GM19193 (cell line): ENCODE measurements around the gene ATMIN.
A peak's percentile ranks its signal among the peaks of the same experiment; 100 is the strongest.

ENCODE experiments used
- POLR2A ChIP-seq: IDR thresholded peaks from 4 replicates; pipeline ENCODE4 v1.6.1; 2011; ENCODE audit not compliant: insufficient read depth, insufficient read length; ENCODE audit errors: extremely low read depth

The ATMIN gene

GRCh38 chr16:81073560-81074330 lies 38.1 kb downstream of the ATMIN start:
- TF ChIP-seq POLR2A, result no peak

GRCh38 chr16:81076566-81077075 lies 41.0 kb downstream of the ATMIN start:
- no peak for TF ChIP-seq POLR2A

- peak; percentile 86 for TF ChIP-seq POLR2A
Observed at GRCh38 chr16:81077076-81077940, 41.7 kb downstream of the ATMIN start, which contains the start of gene C16orf46. C16orf46 (minus strand) TSS chr16:81077238; CDS start chr16:81063955, 13,283 bp downstream.

GRCh38 chr16:81080233-81080632 lies 44.6 kb downstream of the ATMIN start:
- TF ChIP-seq POLR2A, result no peak

- no peak for TF ChIP-seq POLR2A
Observed at GRCh38 chr16:81081014-81081413, 45.4 kb downstream of the ATMIN start.

GRCh38 chr16:81088836-81089235 lies 53.2 kb downstream of the ATMIN start:
- TF ChIP-seq POLR2A, result no peak

- TF ChIP-seq POLR2A, result no peak
Observed at GRCh38 chr16:81094771-81095251, 59.2 kb downstream of the ATMIN start.

- TF ChIP-seq POLR2A, result no peak
Observed at GRCh38 chr16:81095653-81095952, 60.0 kb downstream of the ATMIN start.

- peak; percentile 39 for TF ChIP-seq POLR2A
Observed at GRCh38 chr16:81095953-81096714, 60.5 kb downstream of the ATMIN start, which contains the start of gene GCSH. GCSH (minus strand) TSS chr16:81096395; CDS start chr16:81096278, 117 bp downstream.

- TF ChIP-seq POLR2A, result no peak
Observed at GRCh38 chr16:81096715-81097208, 61.1 kb downstream of the ATMIN start.
